Mesenchymal stem cell (in vitro differentiated cells and primary cell): ENCODE data around the gene NARF.

Experiments
- DNase-seq: peaks from one replicate; pipeline ENCODE4 v3.0.0-alpha.2; 2013
- H2AFZ ChIP-seq: one replicate; pipeline ENCODE4 v1.6.1; 2013; ENCODE audit warnings: low read depth, mild to moderate bottlenecking, control low read depth, inconsistent platforms, low read length, moderate library complexity
- H2AK5ac ChIP-seq: 2 replicates; pipeline ENCODE4 v1.6.1; 2013; ENCODE audit warnings: low read length, moderate library complexity, mild to moderate bottlenecking, inconsistent platforms; ENCODE audit not compliant: severe bottlenecking
- H2BK120ac ChIP-seq: one replicate; pipeline ENCODE4 v1.6.1; 2013; ENCODE audit warnings: low read depth, mild to moderate bottlenecking, inconsistent platforms, low read length, moderate library complexity
- H2BK12ac ChIP-seq, 2 experiments: one replicate each; pipeline ENCODE4 v1.6.1; 2013; ENCODE audit warnings: inconsistent platforms in 2 of 2, low read length in 2 of 2, mild to moderate bottlenecking in 2 of 2, moderate library complexity in 2 of 2, control low read depth in 1 of 2
- H2BK15ac ChIP-seq: one replicate; pipeline ENCODE4 v1.6.1; 2013; ENCODE audit warnings: mild to moderate bottlenecking, low read depth, inconsistent platforms; ENCODE audit not compliant: poor library complexity, severe bottlenecking
- H2BK5ac ChIP-seq: 2 replicates; pipeline ENCODE4 v1.6.1; 2013; ENCODE audit warnings: low read depth, mild to moderate bottlenecking, low read length, control low read depth, inconsistent platforms; ENCODE audit not compliant: poor library complexity, severe bottlenecking
- H3K14ac ChIP-seq, 2 experiments: one replicate each; pipeline ENCODE4 v1.6.1; 2013; ENCODE audit warnings: inconsistent platforms in 2 of 2, low read length in 2 of 2, control low read depth in 1 of 2, mild to moderate bottlenecking in 1 of 2, moderate library complexity in 1 of 2
- H3K18ac ChIP-seq, 2 experiments: one replicate each; pipeline ENCODE4 v1.6.1; 2013; ENCODE audit warnings: inconsistent platforms in 2 of 2, low read length in 2 of 2, control low read depth in 1 of 2, low read depth in 1 of 2, mild to moderate bottlenecking in 1 of 2
- H3K23ac ChIP-seq, 2 experiments: one replicate each; pipeline ENCODE4 v1.6.1; 2013; ENCODE audit warnings: inconsistent platforms in 2 of 2, low read length in 2 of 2, mild to moderate bottlenecking in 2 of 2, moderate library complexity in 2 of 2, control low read depth in 1 of 2
- H3K27ac ChIP-seq: 2 replicates; pipeline ENCODE4 v1.5.1; 2013; ENCODE audit warnings: mild to moderate bottlenecking, moderate library complexity, low read length, control low read depth, inconsistent platforms; ENCODE audit not compliant: poor library complexity, severe bottlenecking
- H3K27me3 ChIP-seq, 2 experiments: 2 replicates each; pipeline versions ENCODE4 v1.6.1 to v1.7.0; 2013; ENCODE audit warnings: low read length in 2 of 2, mild to moderate bottlenecking in 2 of 2, moderate library complexity in 2 of 2, control low read depth in 1 of 2, inconsistent platforms in 1 of 2; ENCODE audit not compliant: control insufficient read depth in 1 of 2, insufficient read depth in 1 of 2
- H3K36me3 ChIP-seq, 2 experiments: 2 replicates each; pipeline versions ENCODE4 v1.6.1 to v1.7.0; 2013; ENCODE audit warnings: low read length in 2 of 2, control low read depth in 1 of 2, inconsistent platforms in 1 of 2, low read depth in 1 of 2, mild to moderate bottlenecking in 1 of 2; ENCODE audit not compliant: insufficient read depth in 2 of 2, control insufficient read depth in 1 of 2
- H3K4ac ChIP-seq, 2 experiments: one replicate each; pipeline ENCODE4 v1.6.1; 2013; ENCODE audit warnings: inconsistent platforms in 2 of 2, low read length in 2 of 2, mild to moderate bottlenecking in 2 of 2, moderate library complexity in 2 of 2, control low read depth in 1 of 2, low read depth in 1 of 2
- H3K4me1 ChIP-seq: 2 replicates; pipeline ENCODE4 v1.6.1; 2013; ENCODE audit warnings: low read depth, low read length, control low read depth; ENCODE audit not compliant: control insufficient read depth, insufficient read depth
- H3K4me2 ChIP-seq: 2 replicates; pipeline ENCODE4 v1.6.1; 2013; ENCODE audit warnings: low read length, mild to moderate bottlenecking, inconsistent platforms; ENCODE audit not compliant: poor library complexity, severe bottlenecking
- H3K4me3 ChIP-seq, 2 experiments: 2 replicates each; pipeline versions ENCODE4 v1.5.1 to v1.7.0; 2013; ENCODE audit warnings: low read length in 2 of 2, mild to moderate bottlenecking in 2 of 2, control low read depth in 1 of 2, low read depth in 1 of 2; ENCODE audit not compliant: insufficient read depth in 1 of 2
- H3K79me1 ChIP-seq: replicated peaks from 2 replicates; pipeline ENCODE4 v1.6.1; 2013; ENCODE audit warnings: mild to moderate bottlenecking, control low read depth, low read length, inconsistent platforms; ENCODE audit not compliant: poor library complexity, severe bottlenecking
- H3K9ac ChIP-seq: 2 replicates; pipeline ENCODE4 v1.7.0; 2013; ENCODE audit warnings: mild to moderate bottlenecking, low read length, moderate library complexity
- H3K9me3 ChIP-seq: 2 replicates; pipeline ENCODE4 v1.7.0; 2013; ENCODE audit warnings: mild to moderate bottlenecking, low read length; ENCODE audit not compliant: control insufficient read depth
- H4K8ac ChIP-seq: one replicate; pipeline ENCODE4 v1.6.1; 2013; ENCODE audit warnings: inconsistent platforms, mild to moderate bottlenecking, low read length, moderate library complexity
- H4K91ac ChIP-seq: one replicate; pipeline ENCODE4 v1.6.1; 2013; ENCODE audit warnings: mild to moderate bottlenecking, low read length, inconsistent platforms
- WGBS: methylation state at CpG from one replicate; pipeline ENCODE4 v1.1.7; 2013; ENCODE audit warnings: mixed read lengths; 5-methylcytosine and 5-hydroxymethylcytosine counted together

The NARF gene

GRCh38 chr17:82487910-82488309 is 29.4 kb downstream of the NARF start:
- WGBS: 95% methylated on average over 14 of the region's 14 CpGs
- Histone ChIP-seq H3K36me3 (peaks cover 47 to 62% of the 10 kb centered on the region in 2 experiments), H3K14ac (no peak overlapping the region)

GRCh38 chr17:82489117-82489516 is 30.6 kb downstream of the NARF start:
- Histone ChIP-seq H3K36me3 (peaks cover 36 to 55% of the 10 kb centered on the region in 2 experiments), H3K18ac (no peak overlapping the region), H3K23ac (no peak overlapping the region), H3K4me3 (no peak overlapping the region), H3K27ac (no peak overlapping the region), H2BK12ac (no peak overlapping the region), H3K4ac (no peak overlapping the region), H3K9ac (peak overlapping the region; percentile 69), H4K91ac (no peak overlapping the region), H3K79me1 (no peaks in the 10 kb centered on the region), H2BK120ac (no peak overlapping the region), H3K4me1 (peaks cover 13% of the 10 kb centered on the region), H2BK5ac (no peak overlapping the region), H3K9me3 (no peaks in the 10 kb centered on the region), H2AFZ (no peak overlapping the region), H2BK15ac (no peak overlapping the region), H3K27me3 (no peaks in the 10 kb centered on the region), H3K14ac (no peak overlapping the region), H4K8ac (no peak overlapping the region), H3K4me2 (no peak overlapping the region), H2AK5ac (no peak overlapping the region)
- DNase-seq: no peak
- WGBS: 84% methylated on average over 8 of the region's 8 CpGs

More at GRCh38 chr17:82487910-82488309, 29.4 kb downstream of the NARF start:
- Histone ChIP-seq H4K91ac (no peak overlapping the region), H2BK12ac (no peak overlapping the region), H3K4me3 (no peak overlapping the region), H3K9ac (no peak overlapping the region), H3K4me2 (no peak overlapping the region), H4K8ac (no peak overlapping the region), H2AK5ac (no peak overlapping the region), H2AFZ (no peak overlapping the region), H3K27me3 (no peaks in the 10 kb centered on the region), H3K4me1 (peaks cover 5% of the 10 kb centered on the region), H3K18ac (no peak overlapping the region), H3K79me1 (no peaks in the 10 kb centered on the region), H2BK120ac (no peak overlapping the region), H3K23ac (no peak overlapping the region), H3K4ac (no peak overlapping the region), H2BK5ac (no peak overlapping the region), H2BK15ac (no peak overlapping the region), H3K9me3 (no peaks in the 10 kb centered on the region), H3K27ac (no peak overlapping the region)
- no peak for DNase-seq

- Histone ChIP-seq H3K9ac (no peak overlapping the region), H3K14ac (no peak overlapping the region), H4K91ac (no peak overlapping the region), H3K4me2 (no peak overlapping the region), H2AFZ (no peak overlapping the region), H3K27ac (no peak overlapping the region), H4K8ac (no peak overlapping the region), H3K79me1 (no peaks in the 10 kb centered on the region), H2BK120ac (no peak overlapping the region), H3K4me1 (peaks cover 15% of the 10 kb centered on the region), H3K4me3 (no peak overlapping the region), H3K36me3 (peaks cover 27 to 47% of the 10 kb centered on the region in 2 experiments), H3K23ac (no peak overlapping the region), H3K18ac (no peak overlapping the region), H3K4ac (no peak overlapping the region), H3K27me3 (no peaks in the 10 kb centered on the region), H2BK12ac (no peak overlapping the region), H2AK5ac (no peak overlapping the region), H2BK15ac (no peak overlapping the region), H2BK5ac (no peak overlapping the region), H3K9me3 (no peaks in the 10 kb centered on the region)
- DNase-seq: no peak
- 94% methylated on average over 21 of the region's 21 CpGs for WGBS
These were observed 31.4 kb downstream of the NARF start for GRCh38 chr17:82489851-82490511.

- H3K4me2 ChIP-seq: no peak overlapping the region
- H3K79me1 ChIP-seq: no peaks in the 10 kb centered on the region
- H3K9ac ChIP-seq: no peak overlapping the region
- H2BK120ac ChIP-seq: no peak overlapping the region
- no peak overlapping the region for H3K14ac ChIP-seq
- no peak for DNase-seq
- H2AFZ ChIP-seq: no peak overlapping the region
- H3K27me3 ChIP-seq: no peaks in the 10 kb centered on the region
- 92% methylated on average over 25 of the region's 25 CpGs for WGBS
- H3K36me3 ChIP-seq: peaks cover 21 to 42% of the 10 kb centered on the region in 2 experiments
- H3K9me3 ChIP-seq: no peaks in the 10 kb centered on the region
- H3K18ac ChIP-seq: no peak overlapping the region
- peaks cover 15% of the 10 kb centered on the region for H3K4me1 ChIP-seq
- no peak overlapping the region for H2BK5ac ChIP-seq
- no peak overlapping the region for H2BK15ac ChIP-seq
- H4K8ac ChIP-seq: peak overlapping the region; percentile 8
- H2BK12ac ChIP-seq: no peak overlapping the region
- H3K27ac ChIP-seq: no peak overlapping the region
- H2AK5ac ChIP-seq: no peak overlapping the region
- H4K91ac ChIP-seq: no peak overlapping the region
- H3K23ac ChIP-seq: no peak overlapping the region
- no peak overlapping the region for H3K4me3 ChIP-seq
- no peak overlapping the region for H3K4ac ChIP-seq
These were observed 32.1 kb downstream of the NARF start for GRCh38 chr17:82490512-82491195.
